GM18498 (cell line): ENCODE measurements around the gene MAGEF1.

Experiments used
- ATAC-seq: cut with Tn5 transposase; IDR thresholded peaks from one replicate; pipeline ENCODE4 v1.9.1; 2021; ENCODE audit warnings: mild to moderate bottlenecking, moderate library complexity; ENCODE audit not compliant: unreplicated experiment

MAGEF1 gene

DNA sequence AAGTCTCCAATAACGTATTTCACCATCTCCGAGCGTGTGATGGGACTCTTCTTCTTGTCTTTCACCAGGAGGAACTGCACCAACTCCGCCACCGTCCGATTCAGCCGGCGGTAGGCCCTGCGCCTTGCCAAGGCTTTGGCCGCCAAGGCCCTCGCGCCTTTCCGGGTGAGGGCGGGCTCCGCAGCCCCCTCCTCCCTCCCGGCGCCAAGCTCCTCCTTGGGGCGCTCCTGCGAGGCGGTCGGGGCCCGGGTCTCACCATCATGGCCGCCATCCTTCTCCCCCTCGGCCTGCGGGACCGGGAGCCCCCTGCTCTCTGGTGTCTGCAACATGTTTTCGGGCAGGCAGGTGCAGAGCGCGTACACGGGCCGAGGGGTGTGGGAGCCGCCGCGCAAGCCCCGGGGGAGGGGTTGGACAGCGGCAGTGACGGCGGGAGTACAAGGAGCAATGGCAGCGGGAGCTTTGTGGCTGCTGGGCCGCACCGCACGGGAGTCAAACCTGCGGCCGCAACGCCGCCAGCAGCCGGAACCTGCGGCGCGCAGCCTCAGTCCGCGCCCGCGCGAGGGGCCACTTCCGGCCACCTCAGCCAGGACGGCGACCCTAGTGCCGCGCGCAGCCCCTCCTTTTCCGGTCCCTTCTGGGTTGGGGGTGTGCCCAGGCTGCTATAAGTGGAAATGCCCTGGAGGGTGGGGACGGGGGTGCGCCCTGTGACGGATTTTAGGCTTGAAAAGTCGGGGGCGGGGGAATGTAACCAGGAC is at the start of gene MAGEF1:
MAGEF1 (minus strand) TSS at position 572 of the 755 bp plus-strand sequence; CDS start at position 329, 243 bp downstream.
- peak; percentile 85 for ATAC-seq

GRCh38 chr3:184761075-184761841 is 49.4 kb upstream of the MAGEF1 start:
- ATAC-seq, result no peak

DNA sequence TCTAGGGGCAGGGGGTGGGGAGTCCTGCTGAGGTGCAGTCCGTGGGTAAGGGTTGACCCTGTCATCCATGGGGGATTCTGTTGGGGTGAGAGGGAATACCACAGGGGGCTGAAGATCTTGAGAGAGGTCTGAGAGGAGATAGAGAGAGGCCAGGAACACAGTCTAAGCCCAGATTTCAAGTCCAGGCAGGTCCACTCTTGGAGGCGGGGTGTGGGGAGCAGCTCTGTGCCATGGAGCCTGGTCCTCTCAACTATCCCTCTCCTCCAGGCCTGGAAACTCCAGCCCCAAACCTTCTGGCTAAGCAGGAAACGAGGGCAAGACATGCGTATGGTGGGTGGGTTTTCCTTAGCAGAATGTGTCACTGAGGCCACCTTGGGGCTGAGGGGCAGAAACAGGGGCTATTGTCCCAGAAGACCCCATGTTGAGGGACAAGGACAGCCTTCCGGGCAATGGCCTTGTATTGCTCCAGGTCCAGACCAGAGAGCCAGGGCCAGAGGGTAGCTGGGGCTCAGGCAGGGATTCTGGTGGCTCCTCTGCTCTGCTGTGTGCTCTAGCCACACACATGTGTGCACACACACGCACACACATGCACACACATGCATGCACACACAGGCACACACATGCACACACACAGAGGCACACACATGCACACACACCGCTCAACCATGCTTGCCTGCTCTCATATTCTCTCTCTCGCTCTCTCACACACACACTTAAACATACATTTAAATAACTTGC is 48.6 kb upstream of the MAGEF1 start:
- ATAC-seq, result no peak

DNA sequence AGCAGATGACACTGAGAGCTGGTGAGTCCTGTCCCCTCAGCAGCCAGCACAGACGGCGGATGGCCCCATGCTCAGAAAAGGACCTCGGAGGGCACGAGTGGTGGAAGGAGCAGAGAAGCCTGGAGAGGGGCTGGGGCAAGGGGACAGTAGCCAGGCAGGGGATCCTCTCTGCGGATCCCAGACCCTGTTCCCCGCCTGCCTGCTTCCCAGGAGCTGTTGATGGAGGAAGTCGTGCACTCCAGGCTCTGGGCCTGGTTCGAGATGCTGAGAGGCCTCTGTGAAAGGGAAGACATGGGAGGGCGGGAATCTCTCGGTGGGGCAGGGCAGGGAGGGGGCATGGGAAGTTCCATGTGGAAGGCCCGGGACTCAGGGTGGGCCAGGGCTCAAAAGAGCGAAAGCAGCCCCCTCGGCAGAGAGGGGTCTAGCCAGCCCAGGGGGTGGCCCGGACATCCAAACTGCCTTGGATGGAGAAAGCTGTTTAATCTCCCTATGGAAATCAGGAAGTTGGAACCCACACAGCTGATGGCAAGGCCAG is 47.9 kb upstream of the MAGEF1 start:
- no peak for ATAC-seq

DNA sequence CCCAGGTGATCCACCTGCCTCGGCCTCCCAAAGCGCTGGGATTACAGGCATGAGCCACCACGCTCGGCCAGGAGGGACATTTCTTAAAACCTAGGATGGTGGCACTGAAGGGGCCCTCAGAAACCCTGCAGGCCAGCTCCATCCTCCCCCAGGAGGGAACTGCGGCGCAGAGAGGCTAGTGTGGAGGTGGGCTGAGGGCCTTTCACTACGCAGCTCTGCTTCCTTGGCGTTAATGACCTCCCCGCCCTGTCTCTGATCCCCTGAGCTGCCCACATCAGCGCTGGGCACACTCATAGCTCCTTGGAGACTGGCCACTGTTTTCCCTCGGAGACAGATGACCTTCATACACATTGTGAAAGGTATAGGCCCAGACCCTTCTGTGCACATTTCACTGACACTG is 46.2 kb upstream of the MAGEF1 start:
- no peak for ATAC-seq

GRCh38 chr3:184757022-184757651 is 45.3 kb upstream of the MAGEF1 start:
- no peak for ATAC-seq

GRCh38 chr3:184756151-184757021 is 44.5 kb upstream of the MAGEF1 start:
- no peak for ATAC-seq

DNA sequence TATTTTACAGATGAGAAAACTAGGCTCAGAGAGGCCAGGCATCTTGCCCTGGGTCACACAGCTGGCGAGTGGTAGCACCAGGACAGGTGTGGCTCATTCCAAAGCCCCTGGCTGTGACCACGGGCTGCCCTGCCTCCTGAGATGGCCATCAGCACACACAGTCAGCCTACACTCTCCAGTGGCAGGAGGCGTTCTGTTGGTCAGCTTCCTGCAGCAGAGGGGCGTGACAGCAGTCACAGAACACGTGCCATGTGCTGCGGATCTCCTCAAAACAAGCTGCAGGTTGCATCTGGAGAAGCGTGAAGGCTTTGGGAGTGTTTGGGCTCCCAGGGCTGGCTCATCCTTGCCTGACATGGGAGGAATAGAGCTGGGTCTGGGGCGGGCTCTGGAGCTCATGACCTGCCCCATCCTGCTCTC is 43.5 kb upstream of the MAGEF1 start:
- ATAC-seq, result no peak

- ATAC-seq, result no peak
Measured at GRCh38 chr3:184752361-184752760, 40.5 kb upstream of the MAGEF1 start.

- ATAC-seq, result no peak
Measured at GRCh38 chr3:184751204-184752040, 39.6 kb upstream of the MAGEF1 start.

DNA sequence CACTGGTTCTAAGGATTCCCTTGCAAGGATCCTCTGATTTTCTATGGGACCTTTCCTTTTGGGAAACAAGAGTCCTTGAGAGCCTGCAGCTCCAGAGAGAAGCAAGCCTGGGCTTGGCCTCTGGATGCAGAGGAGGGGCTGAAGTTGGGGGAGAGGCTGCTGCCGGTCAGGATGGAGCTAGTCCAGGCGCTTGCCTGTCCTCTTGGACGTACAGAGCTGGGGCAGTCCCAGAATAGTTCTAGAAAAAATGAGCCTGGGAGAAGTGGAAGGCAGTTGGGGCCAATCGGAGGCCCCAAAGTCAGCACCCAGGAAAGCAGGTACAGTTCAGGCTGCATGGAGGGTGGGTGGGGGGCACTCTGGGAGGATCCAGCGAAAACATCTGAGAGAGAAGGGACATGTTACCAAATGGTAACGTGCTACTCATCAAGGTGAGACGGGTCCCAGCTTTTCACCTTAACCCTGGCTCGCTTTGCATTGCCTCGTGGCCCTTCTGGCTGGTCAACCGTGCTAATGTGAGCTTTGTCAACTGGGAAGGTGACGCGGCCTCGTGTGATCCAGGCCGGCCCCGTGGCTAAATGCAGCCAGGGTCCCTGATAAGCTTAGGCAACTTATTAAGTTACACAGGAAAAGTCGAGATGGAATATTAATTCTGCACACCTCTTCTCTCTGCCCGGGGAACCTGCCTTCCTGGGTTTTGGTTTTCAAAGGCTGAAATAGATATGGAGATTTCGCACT is 38.7 kb upstream of the MAGEF1 start:
- ATAC-seq, result no peak

- no peak for ATAC-seq
Measured at GRCh38 chr3:184749168-184749744, 37.4 kb upstream of the MAGEF1 start.

DNA sequence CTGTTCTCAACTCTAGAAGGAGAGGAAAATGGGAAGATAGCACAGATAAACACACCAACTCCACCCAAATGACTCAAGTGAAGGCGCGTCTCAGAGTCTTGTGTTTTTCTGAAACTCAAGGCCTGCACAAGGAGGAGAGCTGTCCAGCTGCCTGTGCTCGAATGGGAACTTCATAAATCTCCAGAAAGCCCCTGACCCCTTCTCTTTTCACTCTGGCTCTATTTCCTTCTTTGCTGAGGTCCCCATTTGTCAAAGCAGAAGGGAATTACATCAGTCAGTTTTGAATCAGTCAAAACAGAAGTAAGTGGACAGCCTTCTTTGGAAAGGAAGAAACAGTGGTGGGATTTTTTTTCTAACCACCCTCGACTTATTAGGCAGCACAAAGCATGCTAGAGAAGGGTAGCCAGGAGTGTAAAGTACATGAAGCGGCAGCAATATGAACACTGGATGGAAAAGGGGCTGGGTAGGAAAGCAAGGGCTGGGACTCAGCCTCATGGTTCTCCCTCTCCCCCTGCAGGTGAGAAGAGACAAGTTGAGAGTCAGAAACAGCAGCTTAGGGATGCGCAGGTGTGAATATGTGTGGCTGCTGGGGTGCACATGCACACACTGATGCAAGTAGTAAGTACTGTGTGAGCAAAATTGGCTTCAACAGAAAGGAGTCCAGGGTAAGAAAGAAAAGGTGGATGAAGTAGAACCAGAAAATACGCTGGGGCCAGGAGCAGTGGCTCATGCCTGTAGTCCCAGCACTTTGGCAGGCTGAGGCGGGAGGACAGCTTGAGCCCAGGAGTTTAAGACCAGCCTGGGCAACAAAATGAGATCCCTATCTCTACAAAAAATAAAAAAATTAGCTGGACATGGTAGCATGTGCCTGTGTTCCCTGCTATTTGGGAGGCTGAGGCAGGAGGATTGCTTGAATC is 36.6 kb upstream of the MAGEF1 start:
- ATAC-seq, result no peak

DNA sequence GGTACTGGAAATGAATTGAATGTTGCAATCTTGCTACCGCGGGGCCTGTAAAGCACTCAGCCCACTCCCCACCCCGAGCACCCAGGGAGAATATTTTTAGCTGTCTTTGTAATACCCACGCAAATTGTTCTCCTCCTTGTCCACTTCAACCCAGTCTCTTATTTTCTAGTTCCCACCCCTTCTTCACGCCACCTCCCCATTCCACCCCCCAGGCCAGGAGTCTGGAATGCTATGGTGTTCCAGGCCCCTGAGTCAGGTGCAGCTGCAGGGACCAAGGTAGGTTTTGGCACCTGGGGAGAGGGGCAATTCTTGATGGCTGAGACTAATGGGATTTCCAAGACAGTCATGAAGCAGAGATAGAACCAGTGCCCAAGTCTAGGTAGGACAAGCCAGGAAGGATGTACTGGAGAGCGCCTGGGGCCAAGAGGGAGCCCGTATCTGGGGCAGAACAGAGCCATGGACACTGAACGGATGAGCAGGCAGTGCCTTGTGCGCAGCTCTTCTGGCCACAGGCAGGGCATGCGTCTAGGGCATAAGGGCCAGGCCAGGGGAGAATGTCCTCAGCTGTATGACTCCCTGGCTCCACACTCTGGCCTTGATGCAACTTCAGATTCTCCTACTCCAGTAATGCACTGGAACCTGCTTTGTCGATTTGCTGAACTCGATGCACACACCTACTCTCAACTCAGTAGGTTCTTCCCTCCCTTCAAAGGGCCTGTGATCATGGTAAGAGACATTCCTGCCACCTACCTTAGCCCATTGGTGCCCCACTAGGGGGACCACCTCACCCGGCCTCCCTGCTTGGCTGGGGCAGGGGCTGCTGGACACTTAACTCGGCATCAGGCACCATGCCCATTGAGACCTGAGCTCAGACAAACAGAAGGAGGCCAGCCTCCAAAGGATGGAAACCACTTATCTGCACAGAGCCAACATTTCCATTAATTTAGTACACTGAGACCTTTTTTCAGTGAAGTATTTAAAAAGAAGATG is 34.6 kb upstream of the MAGEF1 start:
- ATAC-seq, result no peak

GRCh38 chr3:184745526-184745925 is 33.7 kb upstream of the MAGEF1 start:
- no peak for ATAC-seq

DNA sequence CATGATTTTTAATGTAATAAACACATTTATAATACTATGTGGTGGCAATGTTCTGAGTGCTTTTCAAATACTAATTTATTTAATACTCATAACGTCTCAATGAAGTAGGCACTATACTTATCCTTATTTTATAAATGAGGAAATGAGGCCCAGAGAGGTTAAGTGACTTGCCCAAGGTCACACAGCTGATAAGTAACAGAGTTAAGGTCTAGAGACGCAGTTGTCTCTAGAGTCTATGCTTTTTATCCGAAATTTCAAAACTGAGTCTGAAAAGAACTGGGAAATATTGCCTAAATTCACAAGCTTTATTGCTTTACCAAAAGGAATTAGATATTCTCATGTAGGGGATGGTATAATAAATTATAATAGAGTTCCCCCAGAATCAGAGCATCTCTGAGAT is 31.4 kb upstream of the MAGEF1 start:
- no peak for ATAC-seq
